TTC549 (cell line): Measurements from ENCODE around the gene CDK3.

Source experiments
- FAIRE-seq: peaks from 2 replicates; lab custom pipeline; 2012; peaks lifted over from hg19 to GRCh38; lab: Jason Lieb, UNC

CDK3 gene

DNA sequence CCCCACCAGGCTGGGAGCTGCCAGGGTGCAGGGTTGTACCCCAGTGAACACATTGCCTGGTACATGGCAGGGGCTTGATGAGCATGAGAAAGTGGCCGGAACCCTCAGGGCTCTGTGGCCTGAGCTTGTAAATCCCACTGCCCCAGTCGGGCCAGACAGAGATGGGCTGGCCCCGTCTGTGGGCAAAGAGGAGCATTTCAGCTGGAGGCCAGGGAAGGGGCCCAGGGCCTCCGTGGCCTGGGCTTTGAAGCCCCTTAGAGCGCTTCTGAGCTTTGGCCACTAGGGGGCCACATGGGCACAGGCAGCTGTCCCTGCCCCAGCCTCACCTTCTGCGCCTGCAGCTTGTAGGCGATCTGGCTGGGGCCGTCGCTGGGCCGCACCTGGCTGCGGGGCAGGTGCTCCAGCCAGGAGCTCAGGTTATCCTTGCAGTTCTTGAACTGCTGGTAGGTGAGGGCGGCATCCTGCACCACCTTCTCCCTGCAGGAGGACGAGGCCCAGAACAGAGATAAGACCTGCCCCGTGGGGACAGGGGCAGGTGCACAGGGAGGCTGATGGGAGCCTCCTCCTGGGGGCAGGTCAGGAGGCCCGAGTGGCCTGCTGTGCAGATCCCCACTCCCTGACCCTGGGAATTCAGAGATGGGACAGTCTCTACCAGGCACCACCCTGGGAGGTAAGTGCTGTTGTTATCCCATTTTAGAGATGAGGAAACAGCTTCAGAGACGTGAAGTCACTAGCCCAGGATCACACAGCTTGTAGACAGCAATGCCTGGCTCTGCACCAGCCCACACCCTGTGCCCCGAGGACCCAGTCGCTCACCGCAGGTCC lies 13.7 kb downstream of the CDK3 start:
- FAIRE-seq, result no peak

DNA sequence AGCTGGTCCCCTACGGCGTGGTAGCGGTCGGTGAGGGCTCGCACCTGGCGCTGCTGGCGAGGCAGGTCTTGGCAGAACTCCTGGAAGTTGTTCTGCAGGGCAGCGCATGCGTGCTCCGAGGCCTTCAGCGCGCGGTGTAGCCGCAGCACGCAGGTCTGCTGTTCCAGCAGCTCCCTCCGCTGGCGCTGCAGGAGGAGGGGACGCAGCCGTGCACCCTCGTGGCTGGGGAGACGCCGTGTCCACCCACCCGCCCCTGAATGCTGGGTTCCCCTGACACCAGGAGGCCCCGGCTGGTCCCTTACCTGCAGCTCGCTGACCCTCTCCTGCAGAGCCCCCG lies 14.2 kb downstream of the CDK3 start:
- FAIRE-seq, result no peak

DNA sequence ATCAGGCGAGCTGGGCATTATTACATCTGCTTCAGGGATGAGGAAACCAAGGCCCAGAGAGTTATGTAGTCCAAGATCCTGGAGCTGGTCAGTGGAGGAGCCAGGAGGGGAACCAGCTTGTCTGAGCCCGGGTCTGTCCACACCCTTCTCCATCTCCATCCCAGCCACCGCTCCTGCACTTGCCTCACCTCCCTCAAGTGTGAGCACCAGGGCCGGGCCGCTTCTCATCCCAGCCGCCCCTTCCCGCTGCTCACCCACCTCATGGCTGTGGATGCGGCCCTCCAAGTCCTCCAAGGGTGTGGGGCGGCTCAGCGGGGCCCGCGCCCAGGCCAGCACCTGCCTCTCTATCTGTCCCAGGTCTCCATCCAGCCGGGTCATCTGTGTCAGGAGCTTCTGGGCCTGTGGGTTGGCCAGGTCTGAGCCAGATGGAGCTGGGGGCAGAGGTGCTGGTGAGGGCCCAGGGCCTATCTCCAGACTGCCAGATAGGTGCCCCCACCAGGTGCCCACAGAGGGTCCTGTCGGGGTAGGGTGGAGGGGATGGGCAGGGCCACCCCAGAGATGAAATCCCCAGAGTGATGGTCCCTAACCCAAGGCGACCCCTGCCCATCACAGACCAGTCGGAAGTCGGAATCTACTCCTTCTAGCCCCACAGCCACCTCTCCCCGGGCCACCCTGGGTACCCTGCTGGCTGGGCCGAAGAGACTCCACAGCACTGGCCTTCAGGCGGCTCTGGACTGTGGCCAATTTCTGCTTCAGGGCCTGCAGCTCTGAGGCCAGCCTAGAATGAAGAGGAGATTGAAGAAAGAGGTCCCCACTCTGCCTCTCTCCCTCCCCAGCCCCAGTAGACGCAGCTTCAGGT lies 17.1 kb downstream of the CDK3 start:
- FAIRE-seq, result no peak

DNA sequence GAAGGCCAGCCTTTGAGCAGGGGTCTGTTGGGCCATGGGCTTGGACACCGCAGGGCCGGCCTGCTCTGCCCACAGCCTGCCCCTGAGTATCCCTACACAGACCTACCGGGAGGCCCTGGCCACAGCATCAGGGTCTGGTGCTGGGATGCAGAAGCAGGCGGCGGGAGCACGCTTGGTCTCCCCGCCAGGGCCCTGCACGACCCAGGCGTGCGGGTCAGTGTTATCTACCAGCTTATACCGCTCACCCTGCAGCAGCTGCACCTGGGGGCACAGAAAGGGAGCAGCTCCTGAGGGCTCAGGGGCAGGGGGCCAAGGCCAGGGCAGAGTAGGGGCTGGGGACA lies 17.7 kb downstream of the CDK3 start:
- FAIRE-seq, result no peak

DNA sequence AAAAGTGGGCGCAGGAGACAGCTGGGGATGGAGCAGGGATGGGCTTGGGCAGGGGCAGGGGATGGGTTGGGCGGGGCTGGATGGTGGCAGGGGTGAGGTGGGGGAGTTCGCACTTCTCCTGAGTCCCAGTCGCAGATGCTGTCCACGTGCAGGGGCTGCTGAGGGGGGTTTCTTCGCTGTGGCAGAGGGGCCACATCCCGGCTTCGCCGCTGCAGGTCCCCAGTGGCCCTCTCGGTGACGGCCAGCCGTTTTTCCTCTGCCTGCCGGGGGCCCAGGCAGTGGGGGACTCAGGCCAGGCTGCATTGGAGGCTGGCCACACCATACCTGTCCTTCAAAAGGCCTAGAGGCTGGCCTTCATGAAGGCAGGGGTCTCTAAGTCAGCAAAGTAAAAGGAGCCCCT lies 18.1 kb downstream of the CDK3 start:
- no peak for FAIRE-seq

DNA sequence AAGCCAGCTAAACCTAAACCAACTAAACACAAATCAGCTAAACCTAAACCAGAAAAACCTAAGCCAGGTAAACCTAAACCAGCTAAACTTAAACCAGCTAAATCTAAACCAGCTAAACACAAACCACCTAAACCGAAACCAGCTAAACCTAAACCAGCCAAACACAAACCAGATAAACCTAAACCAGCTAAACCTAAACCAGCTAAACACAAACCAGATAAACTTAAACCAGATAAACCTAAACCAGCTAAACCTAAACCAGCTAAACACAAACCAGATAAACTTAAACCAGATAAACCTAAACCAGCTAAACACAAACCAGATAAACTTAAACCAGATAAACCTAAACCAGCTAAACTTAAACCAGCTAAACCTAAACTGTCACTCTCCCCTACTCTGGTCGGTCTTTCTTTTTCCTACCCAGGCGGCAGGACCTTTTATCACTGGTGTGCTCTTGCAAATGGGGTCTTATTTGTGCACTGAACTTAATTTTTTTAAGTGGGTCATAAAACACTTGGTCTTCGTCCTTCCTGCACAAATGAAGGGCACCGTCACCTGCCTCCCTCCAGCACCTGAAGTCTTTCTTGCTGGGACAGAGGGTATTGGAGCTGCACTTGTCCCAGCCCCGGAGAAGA lies 19.3 kb downstream of the CDK3 start:
- FAIRE-seq, result no peak

DNA sequence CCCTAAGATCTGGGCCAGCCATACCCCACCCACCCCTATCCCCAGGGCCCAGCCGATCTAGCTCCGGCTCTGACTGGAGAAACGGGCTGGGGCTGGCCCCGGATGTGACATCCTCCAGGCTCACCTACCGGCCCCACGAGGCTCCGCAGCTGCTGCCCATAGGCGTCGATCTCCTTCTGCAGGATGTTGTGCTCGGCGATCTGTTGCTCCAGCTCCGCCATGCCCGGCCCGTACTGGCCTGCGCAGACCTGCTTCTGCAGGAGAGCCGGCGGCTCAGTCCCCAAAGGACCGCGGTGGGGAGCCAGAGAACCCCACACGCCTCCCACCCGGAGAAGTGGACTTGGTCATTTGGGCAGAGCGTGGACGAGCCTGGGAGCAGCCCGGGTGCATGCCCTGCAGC lies 21.6 kb downstream of the CDK3 start:
- no peak for FAIRE-seq

DNA sequence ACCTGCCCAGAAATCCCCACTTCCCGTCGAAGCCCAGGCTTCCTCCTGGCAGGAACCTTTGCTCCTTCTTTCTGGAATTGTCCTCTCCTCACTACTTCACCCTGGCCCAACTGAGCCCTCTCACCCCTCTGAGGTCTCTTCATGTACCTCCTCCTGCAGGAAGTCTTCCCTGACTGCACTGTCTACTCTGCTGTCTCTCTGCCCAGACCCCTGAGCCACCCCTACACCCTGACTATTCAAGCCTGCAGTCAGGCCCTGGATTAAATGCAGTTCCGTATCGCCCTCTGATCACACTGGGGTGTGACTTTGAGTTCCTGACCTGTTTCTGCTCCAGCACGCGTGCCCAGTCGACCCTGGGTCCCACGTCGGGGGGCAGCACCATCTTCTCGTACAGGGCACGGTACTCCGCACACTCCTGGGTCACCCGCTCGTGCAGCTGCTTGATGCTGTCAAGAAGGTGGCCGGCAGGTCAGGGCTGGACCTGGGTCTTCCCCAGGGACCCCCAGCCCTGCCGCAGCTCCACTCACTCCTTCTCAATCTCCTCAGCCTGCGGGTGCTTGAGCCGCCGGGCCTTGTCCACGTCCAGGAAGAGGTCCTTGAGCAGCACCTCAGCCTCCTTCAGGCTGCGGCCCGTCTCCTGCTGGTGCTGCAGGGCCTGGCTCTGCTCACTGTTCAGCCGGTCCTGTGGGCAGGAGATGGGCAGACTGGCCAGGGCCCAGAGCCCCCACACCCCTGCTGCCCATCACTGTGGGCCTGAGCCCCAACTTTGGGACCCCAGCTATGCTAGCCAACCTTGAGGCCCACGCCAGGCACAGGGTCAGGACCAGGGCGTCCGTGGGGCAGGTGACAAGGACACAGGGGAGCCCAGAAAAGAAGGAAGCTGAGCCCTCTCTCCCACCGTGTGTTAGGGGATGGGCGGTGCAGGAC lies 22.6 kb downstream of the CDK3 start:
- no peak for FAIRE-seq

DNA sequence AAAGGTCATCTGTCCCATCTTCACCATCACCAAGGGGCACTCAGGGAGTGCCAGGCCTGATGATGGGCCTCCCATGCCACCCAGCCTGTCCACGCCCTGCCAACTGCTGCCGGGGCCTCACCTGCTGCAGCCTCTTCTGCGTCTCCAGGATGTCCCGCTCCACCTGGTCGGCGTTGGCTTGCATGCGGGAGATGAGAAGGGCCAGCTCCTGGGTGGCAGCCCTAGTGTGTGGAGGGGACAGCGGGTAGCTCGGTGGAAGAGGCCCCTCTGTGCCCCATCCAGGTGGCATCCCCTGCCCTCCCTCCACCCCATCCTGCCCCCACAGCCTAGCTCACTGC lies 23.2 kb downstream of the CDK3 start:
- no peak for FAIRE-seq

DNA sequence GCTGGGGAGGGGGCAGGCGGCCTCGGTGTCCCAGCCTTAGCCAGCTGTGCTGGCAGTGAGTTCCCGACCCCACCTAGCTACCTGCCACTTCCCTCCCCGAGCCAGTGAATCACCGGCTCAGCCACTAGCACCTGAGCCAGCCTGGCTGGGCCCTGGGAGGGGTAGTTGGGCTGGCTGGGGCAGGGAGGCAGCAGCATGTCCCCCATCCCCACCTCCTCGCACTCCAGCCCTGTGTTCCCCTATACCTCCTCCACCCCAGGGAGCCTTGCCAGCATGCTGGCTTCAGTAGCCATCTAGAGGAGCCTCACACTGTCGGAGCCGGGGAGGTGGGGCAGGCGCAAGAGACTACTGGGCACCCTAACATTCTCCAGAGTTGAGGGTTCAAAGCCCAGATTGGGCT lies 23.7 kb downstream of the CDK3 start:
- no peak for FAIRE-seq

DNA sequence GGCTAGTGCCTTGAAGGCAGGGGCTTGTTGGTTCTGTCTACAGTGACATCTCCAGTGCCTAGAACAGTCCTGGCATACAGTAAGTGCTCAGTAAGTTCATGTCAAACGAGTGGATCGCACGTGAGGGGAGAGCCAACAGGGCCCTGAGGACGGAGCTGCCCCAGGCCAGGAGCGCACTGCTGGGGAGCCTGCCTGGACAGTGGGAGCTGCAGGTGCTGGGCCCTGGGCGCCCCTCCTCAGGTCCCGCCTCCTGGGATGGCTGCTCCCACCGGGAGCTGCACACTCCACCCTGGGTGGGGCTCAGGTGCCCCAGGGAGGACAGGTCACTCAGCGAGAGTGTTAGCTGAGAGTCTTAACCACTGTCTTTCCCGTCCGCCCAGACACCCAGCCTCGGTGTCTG lies 24.6 kb downstream of the CDK3 start:
- no peak for FAIRE-seq

DNA sequence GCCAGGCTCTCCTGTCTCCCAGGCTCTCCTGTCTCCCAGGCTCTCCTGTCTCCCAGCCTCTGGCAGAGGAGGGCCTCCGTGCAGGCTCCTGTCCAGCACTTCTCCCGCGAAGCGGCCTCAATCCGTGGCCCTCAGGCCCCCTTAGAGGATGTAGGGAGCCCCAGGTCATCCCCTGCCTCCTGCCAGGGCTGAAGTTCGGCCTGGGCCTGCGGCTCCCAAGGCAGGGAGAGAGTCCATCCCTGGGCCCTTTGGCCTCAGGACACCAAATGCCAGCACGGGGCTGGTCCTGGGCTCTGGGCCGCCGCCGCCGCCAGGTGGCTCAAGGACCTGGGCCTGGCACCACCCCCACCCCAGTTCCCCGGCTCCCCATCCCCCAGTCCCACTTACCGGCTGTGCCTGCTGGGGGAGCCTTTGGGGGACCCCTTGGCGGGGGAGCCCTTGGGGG lies 26.1 kb downstream of the CDK3 start:
- no peak for FAIRE-seq

DNA sequence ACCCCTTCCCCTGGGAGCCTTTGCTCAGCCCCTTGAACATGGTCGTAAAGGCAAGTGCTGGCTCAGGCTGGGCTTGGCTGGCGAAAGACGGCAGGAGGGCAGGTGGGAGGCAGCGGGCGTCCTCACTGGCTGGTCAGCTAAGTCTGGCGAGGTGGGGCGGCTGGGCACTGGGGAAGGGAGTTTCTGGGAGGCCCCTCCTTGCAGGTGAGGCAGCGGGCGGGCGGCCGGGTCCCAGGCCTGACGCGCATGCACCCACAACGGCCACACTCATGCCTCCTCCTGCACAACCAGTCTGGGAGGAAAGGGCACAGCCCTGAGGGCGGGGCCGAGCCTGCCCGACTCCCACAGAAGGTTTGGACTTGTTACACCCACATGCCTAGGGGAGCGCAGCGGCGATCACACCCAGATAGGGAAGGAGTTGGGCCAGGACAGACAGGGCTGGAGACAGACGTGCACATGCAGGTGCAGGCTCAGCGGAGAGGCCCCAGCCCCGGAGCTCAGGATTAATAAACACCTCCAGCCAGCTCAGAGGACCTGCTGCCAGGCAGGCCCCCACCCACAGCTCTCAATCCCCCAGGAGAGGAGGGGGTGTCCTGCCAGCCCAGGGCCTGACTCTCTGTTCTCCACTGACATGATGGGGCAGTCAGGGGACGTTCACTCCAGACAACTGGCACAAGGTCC lies 26.6 kb downstream of the CDK3 start, which contains the start of gene EVPL:
TSS of gene EVPL (minus strand) at position 148 of the 681 bp plus-strand sequence. CDS start at position 40, 108 bp downstream.
- no peak for FAIRE-seq

DNA sequence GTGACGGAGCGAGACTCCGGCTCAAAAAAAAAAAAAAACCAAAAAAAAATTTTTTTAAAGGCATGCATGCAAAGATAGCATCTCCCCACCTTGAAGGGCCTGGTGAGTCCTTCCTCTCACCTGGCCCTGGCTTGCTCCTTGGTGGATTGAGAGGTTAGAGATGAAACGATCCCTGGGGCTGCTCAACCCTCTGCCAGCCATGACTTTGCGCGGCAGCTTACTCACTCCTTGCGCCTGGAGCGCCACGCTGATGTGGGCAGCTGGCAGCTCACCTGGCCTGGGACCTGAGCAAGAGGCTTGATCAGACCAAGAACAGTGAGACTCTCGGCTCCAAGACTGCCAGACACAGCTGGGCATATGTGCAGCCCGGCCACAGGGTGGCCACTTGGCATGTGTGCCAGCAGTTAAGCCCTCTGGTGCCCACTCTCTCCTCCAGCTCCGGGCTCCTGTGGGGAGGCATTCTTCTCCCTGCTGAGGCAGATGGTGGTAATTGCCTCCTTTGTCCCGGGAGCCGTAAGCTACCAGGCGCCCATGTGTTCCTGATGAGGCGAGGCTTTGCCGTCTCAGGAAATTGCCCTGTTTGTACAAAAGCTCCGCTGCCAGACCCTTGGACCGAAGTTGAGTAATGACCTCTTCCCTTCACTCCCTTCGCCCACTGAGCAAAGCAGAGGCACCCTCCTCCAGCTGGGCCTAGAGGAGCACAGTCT lies 31.6 kb downstream of the CDK3 start:
- no peak for FAIRE-seq

DNA sequence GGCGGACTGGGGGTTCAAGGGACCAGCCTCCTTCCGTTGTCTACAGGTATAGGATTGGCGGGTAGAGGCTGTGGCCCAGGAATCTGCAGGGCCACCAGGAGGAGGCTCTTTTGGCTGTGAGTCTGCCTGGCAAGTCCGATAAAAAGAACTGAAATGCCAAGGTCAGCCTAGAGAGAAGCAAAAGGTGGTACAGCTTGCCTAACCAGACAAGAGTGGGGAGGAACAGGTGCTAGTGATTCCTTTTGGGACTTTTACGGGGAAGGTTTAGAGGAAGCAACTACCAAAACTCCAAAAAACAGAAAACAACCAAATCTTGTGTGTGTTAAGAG lies 32.1 kb downstream of the CDK3 start:
- FAIRE-seq, result no peak

DNA sequence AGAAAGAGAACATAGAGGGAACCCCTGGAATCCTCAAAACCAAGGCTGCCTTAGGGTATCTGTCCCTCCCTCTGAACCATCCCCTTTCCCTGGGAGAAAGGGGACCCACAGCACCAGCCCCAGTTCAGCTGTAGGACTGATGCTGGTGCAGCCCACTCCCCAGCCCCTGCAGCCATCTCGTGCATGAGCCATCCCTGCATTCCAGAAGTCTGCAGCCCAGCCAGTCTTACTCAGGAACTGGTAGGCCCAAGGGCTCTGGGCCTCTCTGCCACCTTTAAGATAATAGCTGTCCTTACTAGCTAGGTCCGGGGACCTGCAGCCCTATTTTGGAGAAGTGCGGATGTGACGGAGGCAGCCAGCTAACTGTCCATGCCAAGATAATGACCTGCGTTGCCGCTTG lies 32.5 kb downstream of the CDK3 start:
- no peak for FAIRE-seq

DNA sequence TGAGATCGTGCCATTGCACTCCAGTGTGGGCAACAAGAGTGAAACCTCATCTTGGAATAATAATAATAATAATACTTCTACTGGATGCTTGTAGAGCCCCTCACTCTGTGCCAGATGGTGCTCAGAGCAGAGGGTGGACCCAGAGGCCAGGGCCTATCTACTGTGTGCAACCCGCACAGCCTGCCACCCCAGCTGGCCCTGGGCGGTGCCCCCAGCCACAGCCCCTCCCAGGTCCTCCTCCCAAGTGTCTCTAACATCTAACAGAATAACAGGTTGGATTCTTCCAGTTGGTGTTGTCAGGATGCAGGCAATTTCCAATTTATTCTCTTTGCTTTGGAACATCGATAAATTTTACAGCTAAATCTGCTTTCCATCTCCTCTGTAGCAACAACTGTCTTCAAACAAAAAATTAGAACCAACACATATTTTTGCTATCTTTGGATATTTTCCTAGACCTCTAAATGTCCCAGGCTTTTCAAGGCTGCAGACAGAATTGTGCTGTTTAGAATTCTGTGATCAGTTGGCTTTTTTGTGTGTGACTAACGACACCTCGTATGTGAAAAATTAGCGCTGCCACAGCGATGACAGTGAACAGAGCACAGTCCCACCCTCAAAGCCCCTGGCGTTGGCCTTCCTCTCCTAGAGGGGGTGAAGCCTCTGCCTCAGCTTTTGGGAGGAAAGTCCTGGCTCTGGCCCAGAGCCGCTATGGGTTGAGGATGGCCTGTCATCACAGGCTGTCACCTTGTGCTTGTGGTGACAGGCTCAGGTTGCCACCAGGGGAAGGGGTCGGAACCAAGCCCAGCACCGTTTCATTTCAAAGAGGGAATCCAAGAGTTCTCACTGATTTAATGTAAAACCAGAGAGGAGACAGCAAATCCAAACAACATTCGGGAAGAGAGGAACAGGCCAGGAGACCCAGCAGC lies 34.0 kb downstream of the CDK3 start:
- FAIRE-seq, result no peak

DNA sequence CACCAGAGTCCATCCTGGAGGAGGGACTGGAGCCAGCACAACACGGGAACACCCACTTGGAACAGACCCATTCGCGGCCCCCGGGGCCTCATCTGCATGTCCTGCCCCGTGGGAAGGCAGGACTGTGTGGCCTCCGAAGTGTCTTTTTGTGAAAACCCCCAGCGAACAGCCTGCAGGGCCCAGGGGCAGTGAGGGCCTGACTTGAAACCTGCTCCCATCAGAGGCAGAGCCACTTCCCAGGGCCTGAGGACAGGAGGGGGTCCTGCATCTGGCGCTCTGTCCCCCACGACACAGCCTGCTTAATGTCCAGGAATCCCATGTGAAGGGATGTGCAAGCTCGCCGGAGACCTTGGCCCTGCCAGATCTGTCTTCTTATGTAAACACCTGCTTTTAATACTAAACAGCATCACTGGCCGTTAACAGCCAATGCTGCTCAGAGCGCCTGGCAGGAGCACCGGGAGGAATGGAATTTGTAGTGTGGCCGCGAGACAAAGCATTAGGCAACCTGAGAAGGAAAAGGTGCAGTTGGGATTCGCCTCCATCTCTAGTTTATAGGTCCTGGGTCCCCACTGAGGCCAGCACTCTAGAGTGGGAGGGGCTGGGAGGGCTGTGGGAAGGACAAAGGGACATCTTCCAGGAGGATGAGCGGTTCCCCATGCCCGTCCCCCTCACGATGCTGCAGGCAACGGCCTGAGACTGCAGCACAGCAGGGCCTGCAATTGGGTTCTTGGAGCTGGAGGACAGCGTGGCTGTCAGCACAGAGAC lies 36.0 kb downstream of the CDK3 start:
- FAIRE-seq, result no peak

DNA sequence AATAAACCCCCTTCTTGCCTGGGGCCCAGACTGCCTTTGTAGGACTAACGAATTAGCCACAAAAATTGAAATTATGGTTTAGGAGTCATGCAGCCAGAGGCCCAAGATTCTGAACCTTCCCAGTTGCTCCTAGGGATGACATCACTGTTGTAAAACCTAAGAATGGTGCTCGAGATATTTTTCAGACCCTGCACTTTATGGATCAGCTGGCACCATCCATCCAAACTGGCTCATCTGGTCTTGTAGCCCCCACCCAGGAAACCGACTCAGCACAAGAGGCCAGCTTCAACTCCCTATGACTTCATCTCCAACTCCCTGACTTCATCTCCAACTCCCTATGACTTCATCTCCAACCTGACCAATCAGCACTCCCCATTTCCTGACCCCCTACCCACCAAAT lies 37.4 kb downstream of the CDK3 start:
- no peak for FAIRE-seq
